Immature natural killer cell (primary cell): ENCODE measurements around the gene GPR27. TPM values are rescaled to one million over a fixed set of nuclear protein-coding genes. Genes with fewer than 3 reads are reported as not detected.

ENCODE experiments used
- DNase-seq, 3 donors: peaks; one replicate each; pipeline ENCODE4 v3.0.0; 2022; ENCODE audit warnings: mixed read lengths in 1 of 3
- H3K27ac Mint-ChIP-seq, 6 donors: one replicate each; pipeline ENCODE4 v1.8.0; 2020; ENCODE audit warnings: mixed read lengths in 6 of 6, mild to moderate bottlenecking in 5 of 6, inconsistent platforms in 4 of 6, moderate library complexity in 3 of 6
- H3K27me3 Mint-ChIP-seq, 3 donors: one replicate each; pipeline ENCODE4 v1.8.0; 2020 to 2021; ENCODE audit warnings: low read depth in 3 of 3, mild to moderate bottlenecking in 3 of 3, mixed read lengths in 3 of 3, moderate library complexity in 3 of 3, inconsistent platforms in 1 of 3
- H3K36me3 Mint-ChIP-seq, 3 donors: one replicate each; pipeline ENCODE4 v1.8.0; 2020; ENCODE audit warnings: mixed read lengths in 3 of 3, inconsistent platforms in 2 of 3, mild to moderate bottlenecking in 2 of 3
- H3K4me1 Mint-ChIP-seq, 2 donors: one replicate each; pipeline ENCODE4 v1.8.0; 2020; ENCODE audit warnings: inconsistent platforms in 2 of 2, mild to moderate bottlenecking in 2 of 2, mixed read lengths in 2 of 2, moderate library complexity in 1 of 2
- H3K4me3 Mint-ChIP-seq, 5 donors: one replicate each; pipeline ENCODE4 v1.8.0; 2020; ENCODE audit warnings: mild to moderate bottlenecking in 5 of 5, mixed read lengths in 5 of 5, inconsistent platforms in 3 of 5, moderate library complexity in 3 of 5
- H3K9me3 Mint-ChIP-seq, 6 donors: one replicate each; pipeline ENCODE4 v1.8.0; 2020; ENCODE audit warnings: mild to moderate bottlenecking in 6 of 6, mixed read lengths in 6 of 6, inconsistent platforms in 4 of 6, moderate library complexity in 3 of 6
- polyA plus RNA-seq, 3 donors: library from polyadenylated mRNA; unstranded; fragments of 300-500 nt; fragmentation: Illumina TruSeq; gene quantifications; one replicate each; pipeline ENCODE4 v1.2.3, GENCODE V29; 2021

Gene GPR27
- polyA plus RNA-seq, 3 donors from 2014 or later = 0.22 to 1.3 TPM; not detected in 1

- H3K9me3 Mint-ChIP-seq = no peaks in the 10 kb centered on the region
- H3K27me3 Mint-ChIP-seq = peaks cover 11 to 32% (median 15%) of the 10 kb centered on the region in 3 donors
- H3K36me3 Mint-ChIP-seq = no peaks in the 10 kb centered on the region
- no peak for DNase-seq
- peaks cover 26 to 38% of the 10 kb centered on the region in 2 donors for H3K4me1 Mint-ChIP-seq
- H3K4me3 Mint-ChIP-seq = peak overlapping the region in 1 of 5 donors; percentile 34
- H3K27ac Mint-ChIP-seq = no peak overlapping the region
Observed at GRCh38 chr3:71783152-71783551, 29.5 kb downstream of the GPR27 start.

GRCh38 chr3:71784201-71784913 lies 30.7 kb downstream of the GPR27 start:
- no peaks in the 10 kb centered on the region for H3K9me3 Mint-ChIP-seq
- no peak overlapping the region for H3K27ac Mint-ChIP-seq
- no peaks in the 10 kb centered on the region for H3K36me3 Mint-ChIP-seq
- peaks cover 11 to 29% (median 15%) of the 10 kb centered on the region in 3 donors for H3K27me3 Mint-ChIP-seq
- H3K4me3 Mint-ChIP-seq = peak overlapping the region; percentile 34 to 83 (median 76)
- H3K4me1 Mint-ChIP-seq = peaks cover 25 to 35% of the 10 kb centered on the region in 2 donors
- DNase-seq = no peak

DNA sequence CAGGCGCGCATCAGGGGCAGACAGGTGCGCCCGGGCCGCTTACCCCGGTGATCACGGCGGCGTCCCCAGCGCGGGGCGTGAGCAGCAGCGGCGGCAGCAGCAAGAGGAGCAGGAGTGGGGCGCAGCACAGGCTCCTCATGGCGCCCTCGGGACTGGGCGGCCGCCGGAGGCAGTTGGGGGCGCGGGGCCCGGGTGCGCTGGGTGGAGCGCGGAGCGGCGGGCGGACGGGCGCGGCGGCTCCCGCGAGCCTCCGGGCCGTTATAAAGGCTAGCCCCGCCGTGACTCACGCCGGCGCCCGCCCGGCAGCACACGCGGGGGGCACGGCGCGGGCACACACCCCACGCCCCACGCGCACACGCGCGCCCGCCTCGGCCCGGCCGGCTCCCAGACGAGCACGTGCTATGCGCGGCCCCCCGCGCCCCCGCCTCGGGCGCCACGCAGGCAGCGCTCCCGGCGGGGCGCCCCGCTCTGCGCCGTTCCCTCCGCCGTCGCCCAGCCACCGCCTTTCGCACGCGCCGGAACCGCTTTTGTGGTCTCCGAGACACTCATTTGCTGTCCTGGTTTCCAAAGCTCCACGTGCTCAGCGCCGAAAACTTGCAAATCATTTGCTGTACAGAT lies 31.4 kb downstream of the GPR27 start, which contains the start of gene PROK2:
TSS of gene PROK2 (minus strand) at position 235 of the 618 bp plus-strand sequence. CDS start at position 139, 96 bp downstream.
- H3K36me3 Mint-ChIP-seq = no peaks in the 10 kb centered on the region

DNA sequence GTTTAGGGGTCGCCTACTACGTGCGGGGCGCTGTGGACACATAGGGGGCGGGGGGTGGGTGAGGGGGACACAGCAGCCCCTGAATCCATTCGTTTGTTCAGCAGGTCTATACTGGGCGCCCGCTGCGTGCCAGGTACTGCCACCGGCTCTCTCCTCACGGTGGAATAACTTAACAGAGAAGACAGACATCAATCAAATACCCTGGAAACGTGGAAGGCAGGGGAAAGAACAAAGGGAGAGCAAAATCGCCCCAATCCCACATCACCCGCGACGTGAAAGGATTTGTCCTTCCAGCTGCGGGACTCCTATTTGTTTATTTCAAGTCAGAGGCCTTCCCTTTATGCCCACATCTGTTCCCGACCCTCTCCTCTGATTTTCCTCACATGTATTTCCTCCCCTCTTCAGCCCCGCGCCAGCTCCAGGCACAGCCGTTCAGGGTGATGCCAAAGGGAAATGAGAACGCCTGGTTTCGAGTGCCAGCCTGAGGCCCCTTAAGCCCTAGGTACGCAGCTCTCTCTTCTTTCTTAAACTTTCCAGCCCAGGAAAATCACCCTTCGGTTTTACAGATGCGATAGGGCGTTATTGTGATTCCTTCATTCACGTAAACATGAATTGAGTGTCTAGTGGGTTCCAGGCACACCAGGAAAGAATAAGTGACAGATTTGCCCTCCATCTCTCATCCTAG lies 32.0 kb downstream of the GPR27 start:
- peak overlapping the region; percentile 60 to 76 (median 75) for H3K4me3 Mint-ChIP-seq
- no peak overlapping the region for H3K27ac Mint-ChIP-seq
- no peak for DNase-seq
- H3K27me3 Mint-ChIP-seq = peaks cover 11 to 29% (median 15%) of the 10 kb centered on the region in 3 donors
- peaks cover 13 to 22% of the 10 kb centered on the region in 2 donors for H3K4me1 Mint-ChIP-seq
- no peaks in the 10 kb centered on the region for H3K36me3 Mint-ChIP-seq
- H3K9me3 Mint-ChIP-seq = no peaks in the 10 kb centered on the region

More for the DNA sequence above, 31.4 kb downstream of the GPR27 start, which contains the start of gene PROK2:
- DNase-seq = peak in 1 of 3 donors; percentile 11
- Mint-ChIP-seq H3K27ac (no peak within 1 kb of the TSS), H3K4me1 (peaks cover 18 to 29% of the 10 kb centered on the region in 2 donors), H3K9me3 (no peaks in the 10 kb centered on the region), H3K4me3 (peak within 1 kb of the TSS; percentile 60 to 83 (median 76)), H3K27me3 (peaks cover 11 to 29% (median 15%) of the 10 kb centered on the region in 3 donors)

GRCh38 chr3:71786217-71786549 lies 32.5 kb downstream of the GPR27 start:
- peaks cover 11 to 29% (median 17%) of the 10 kb centered on the region in 3 donors for H3K27me3 Mint-ChIP-seq
- H3K36me3 Mint-ChIP-seq = no peaks in the 10 kb centered on the region

DNA sequence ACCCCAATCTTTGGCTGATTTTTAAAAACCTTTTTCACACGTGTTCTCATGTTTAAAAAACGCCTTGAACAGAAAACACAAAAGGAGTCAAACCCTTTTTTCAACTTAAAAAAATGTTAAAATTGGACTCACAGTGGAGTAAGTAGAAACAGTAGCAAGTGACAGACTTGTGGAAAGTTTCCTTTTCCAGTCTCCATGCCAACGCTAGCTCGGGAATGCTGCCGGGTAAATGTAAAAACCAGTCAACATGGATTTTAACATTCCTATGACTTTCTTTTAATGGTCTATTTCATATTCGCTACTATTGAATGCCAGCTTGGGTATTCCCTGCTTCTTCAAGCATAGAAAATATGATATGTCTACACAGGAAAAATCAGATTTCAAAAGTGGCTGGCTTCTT lies 32.9 kb downstream of the GPR27 start:
- peak overlapping the region in 1 of 5 donors; percentile 4 for H3K4me3 Mint-ChIP-seq
- DNase-seq = no peak
- H3K9me3 Mint-ChIP-seq = no peaks in the 10 kb centered on the region
- H3K27me3 Mint-ChIP-seq = peaks cover 11 to 29% (median 17%) of the 10 kb centered on the region in 3 donors
- peaks cover 12 to 19% of the 10 kb centered on the region in 2 donors for H3K4me1 Mint-ChIP-seq
- H3K27ac Mint-ChIP-seq = no peak overlapping the region
- no peaks in the 10 kb centered on the region for H3K36me3 Mint-ChIP-seq

More at GRCh38 chr3:71786217-71786549, 32.5 kb downstream of the GPR27 start:
- H3K27ac Mint-ChIP-seq = no peak overlapping the region
- DNase-seq = no peak
- H3K4me1 Mint-ChIP-seq = peaks cover 12 to 19% of the 10 kb centered on the region in 2 donors
- peak overlapping the region in 2 of 5 donors; percentile 75 to 76 for H3K4me3 Mint-ChIP-seq
- H3K9me3 Mint-ChIP-seq = no peaks in the 10 kb centered on the region

- Mint-ChIP-seq H3K9me3 (no peaks in the 10 kb centered on the region), H3K36me3 (no peaks in the 10 kb centered on the region), H3K27me3 (peaks cover 11 to 29% (median 15%) of the 10 kb centered on the region in 3 donors), H3K27ac (no peak overlapping the region), H3K4me3 (no peak overlapping the region), H3K4me1 (peaks cover 12 to 19% of the 10 kb centered on the region in 2 donors)
- DNase-seq = no peak
Observed at GRCh38 chr3:71787851-71788405, 34.3 kb downstream of the GPR27 start.

- Mint-ChIP-seq H3K9me3 (no peaks in the 10 kb centered on the region), H3K4me1 (peaks cover 5 to 10% of the 10 kb centered on the region in 2 donors), H3K27me3 (peaks cover 5 to 15% (median 7%) of the 10 kb centered on the region in 3 donors), H3K27ac (no peak overlapping the region), H3K36me3 (no peaks in the 10 kb centered on the region), H3K4me3 (no peak overlapping the region)
- DNase-seq = no peak
Observed at GRCh38 chr3:71789922-71790321, 36.3 kb downstream of the GPR27 start.

DNA sequence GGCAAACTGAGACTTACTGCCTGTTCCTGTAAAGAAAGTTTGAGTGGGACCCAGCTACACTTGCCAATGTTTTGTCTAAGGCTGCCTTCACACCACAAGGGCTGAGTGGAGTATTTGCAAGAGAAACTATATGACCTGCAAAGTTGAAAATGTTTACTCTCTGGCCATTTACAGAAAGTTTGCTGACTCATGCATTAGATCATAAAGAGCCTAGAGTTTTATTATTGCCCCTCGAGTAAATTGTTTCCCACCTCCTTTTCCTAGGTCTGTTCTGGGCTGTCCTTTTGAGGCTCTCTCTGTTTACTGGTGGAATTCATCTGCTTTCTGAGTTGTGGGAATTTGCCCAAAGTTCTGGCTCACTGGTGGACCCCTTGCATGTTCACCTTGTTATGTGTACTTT lies 38.0 kb downstream of the GPR27 start:
- DNase-seq = no peak
- no peak overlapping the region for H3K27ac Mint-ChIP-seq
- no peak overlapping the region for H3K4me3 Mint-ChIP-seq
- H3K36me3 Mint-ChIP-seq = no peaks in the 10 kb centered on the region
- peaks cover 8 to 12% of the 10 kb centered on the region in 2 donors for H3K4me1 Mint-ChIP-seq
- no peaks in the 10 kb centered on the region for H3K9me3 Mint-ChIP-seq
- H3K27me3 Mint-ChIP-seq = peaks cover 0 to 7% (median 2%) of the 10 kb centered on the region in 3 donors

- Mint-ChIP-seq H3K27me3 (peaks cover 0 to 9% (median 2%) of the 10 kb centered on the region in 3 donors), H3K36me3 (no peaks in the 10 kb centered on the region), H3K4me3 (peak overlapping the region in 1 of 5 donors; percentile 5), H3K27ac (no peak overlapping the region), H3K4me1 (peaks cover 11 to 17% of the 10 kb centered on the region in 2 donors), H3K9me3 (no peaks in the 10 kb centered on the region)
- no peak for DNase-seq
Observed at GRCh38 chr3:71796290-71796689, 42.6 kb downstream of the GPR27 start.

GRCh38 chr3:71797455-71797854 lies 43.8 kb downstream of the GPR27 start:
- no peak for DNase-seq
- no peak overlapping the region for H3K27ac Mint-ChIP-seq
- peaks cover 11 to 17% of the 10 kb centered on the region in 2 donors for H3K4me1 Mint-ChIP-seq
- no peak overlapping the region for H3K4me3 Mint-ChIP-seq
- no peaks in the 10 kb centered on the region for H3K36me3 Mint-ChIP-seq
- H3K9me3 Mint-ChIP-seq = no peaks in the 10 kb centered on the region
- H3K27me3 Mint-ChIP-seq = peaks cover 0 to 9% (median 2%) of the 10 kb centered on the region in 3 donors

GRCh38 chr3:71800023-71800422 lies 46.4 kb downstream of the GPR27 start:
- Mint-ChIP-seq H3K4me1 (peaks cover 11 to 17% of the 10 kb centered on the region in 2 donors), H3K27me3 (peaks cover 0 to 14% (median 2%) of the 10 kb centered on the region in 3 donors), H3K27ac (no peak overlapping the region), H3K9me3 (no peaks in the 10 kb centered on the region), H3K4me3 (no peak overlapping the region), H3K36me3 (no peaks in the 10 kb centered on the region)
- no peak for DNase-seq

- H3K27ac Mint-ChIP-seq = no peak overlapping the region
- H3K4me3 Mint-ChIP-seq = no peak overlapping the region
- H3K4me1 Mint-ChIP-seq = peaks cover 0 to under 1% of the 10 kb centered on the region in 2 donors
- H3K9me3 Mint-ChIP-seq = no peaks in the 10 kb centered on the region
- H3K36me3 Mint-ChIP-seq = no peaks in the 10 kb centered on the region
- peaks cover 0 to 14% (median 2%) of the 10 kb centered on the region in 3 donors for H3K27me3 Mint-ChIP-seq
- no peak for DNase-seq
Observed at GRCh38 chr3:71801986-71802385, 48.3 kb downstream of the GPR27 start.
